Endothelial cell of hepatic sinusoid (primary cell): Measurements from ENCODE around the gene NMUR2.

Source experiments
- in situ Hi-C: cut with HindIII; loops from 2 replicates; pipeline ENCODE4 v1.10.0; 2017; ENCODE audit warnings: low sequenced_read_pairs

NMUR2 gene, protein sequence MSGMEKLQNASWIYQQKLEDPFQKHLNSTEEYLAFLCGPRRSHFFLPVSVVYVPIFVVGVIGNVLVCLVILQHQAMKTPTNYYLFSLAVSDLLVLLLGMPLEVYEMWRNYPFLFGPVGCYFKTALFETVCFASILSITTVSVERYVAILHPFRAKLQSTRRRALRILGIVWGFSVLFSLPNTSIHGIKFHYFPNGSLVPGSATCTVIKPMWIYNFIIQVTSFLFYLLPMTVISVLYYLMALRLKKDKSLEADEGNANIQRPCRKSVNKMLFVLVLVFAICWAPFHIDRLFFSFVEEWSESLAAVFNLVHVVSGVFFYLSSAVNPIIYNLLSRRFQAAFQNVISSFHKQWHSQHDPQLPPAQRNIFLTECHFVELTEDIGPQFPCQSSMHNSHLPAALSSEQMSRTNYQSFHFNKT

DNA sequence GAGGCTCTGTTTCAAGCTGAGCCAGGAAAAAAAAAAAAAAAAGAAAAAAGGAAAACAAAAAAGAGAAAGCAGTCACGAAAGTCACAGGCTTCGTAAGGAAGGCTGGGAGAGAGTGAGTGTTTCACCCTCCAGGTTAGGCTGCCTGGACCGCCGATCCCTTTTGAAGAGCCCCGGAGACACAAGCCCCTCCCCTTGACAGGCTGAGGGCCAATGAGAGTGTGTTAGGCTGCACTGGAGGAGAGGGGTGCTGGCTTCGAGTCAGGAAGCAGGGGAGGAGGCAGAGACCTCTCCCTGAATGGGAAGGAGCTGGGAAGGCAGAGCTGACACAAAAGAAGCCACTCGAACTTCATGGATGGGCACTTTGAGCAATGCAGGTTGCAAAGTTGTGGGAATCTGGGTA is at the start of gene NMUR2:
TSS of gene NMUR2 (minus strand) at position 135 of the 400 bp plus-strand sequence. CDS start 166 bp downstream, outside the sequence.
- in situ Hi-C loops = no loop called here

DNA sequence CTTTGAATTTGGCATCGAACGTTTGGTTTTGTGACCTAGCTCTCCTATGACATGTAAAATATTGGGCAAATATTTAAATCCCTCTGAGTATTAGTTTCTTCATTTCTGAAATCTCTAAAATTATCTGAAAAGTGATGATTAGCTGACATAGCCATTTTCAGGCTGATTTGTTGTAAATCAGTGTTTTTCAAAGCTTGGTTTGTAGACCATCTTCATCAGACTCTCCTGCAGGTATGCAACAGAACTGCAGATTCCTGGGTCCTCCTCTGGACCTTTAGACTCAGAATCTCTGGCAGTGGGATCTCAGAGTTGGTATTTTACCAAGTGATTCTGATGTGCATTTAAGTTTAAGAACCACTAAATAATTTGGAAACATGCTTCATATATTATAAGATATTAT is 38.9 kb upstream of the NMUR2 start:
- in situ Hi-C loops = no loop called here

DNA sequence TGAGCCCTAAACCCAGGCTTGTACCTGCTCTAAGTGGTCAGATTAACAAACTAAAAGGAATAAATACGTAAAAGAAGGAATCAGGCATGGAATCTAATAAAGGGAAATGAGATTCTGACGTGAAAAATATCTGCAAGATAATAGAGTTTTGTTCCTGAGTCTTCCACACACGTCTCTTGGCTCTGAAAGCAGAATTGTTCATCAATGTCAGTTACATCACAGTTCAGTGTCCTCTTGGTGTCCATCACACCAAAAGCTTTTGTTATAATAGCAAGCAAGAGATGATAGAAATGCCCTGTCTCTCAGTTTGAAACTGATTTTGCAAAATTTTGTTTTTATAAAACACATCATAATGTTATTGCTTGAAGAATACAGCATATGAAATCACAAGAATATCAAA is 34.7 kb upstream of the NMUR2 start:
- in situ Hi-C loops = no loop called here

DNA sequence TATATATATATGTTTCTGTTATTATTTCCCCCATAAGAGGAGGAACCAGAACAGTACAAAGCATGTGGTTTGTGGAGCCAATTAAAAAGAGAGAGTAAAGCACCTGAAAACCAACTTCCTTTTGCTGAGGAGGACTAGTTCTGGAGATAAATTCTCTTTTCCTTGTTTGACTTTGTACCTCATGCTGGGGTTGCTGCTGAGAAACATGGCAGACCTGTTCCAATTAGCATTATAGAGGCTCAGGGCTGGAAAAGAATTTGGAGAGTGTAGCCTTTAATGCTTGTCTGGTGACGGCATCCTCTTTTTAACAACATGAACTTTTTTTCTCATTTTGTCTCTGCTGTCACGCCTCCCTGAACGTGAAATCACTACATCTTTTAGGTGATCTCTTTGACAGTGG is 32.8 kb upstream of the NMUR2 start:
- in situ Hi-C loops = no loop called here

DNA sequence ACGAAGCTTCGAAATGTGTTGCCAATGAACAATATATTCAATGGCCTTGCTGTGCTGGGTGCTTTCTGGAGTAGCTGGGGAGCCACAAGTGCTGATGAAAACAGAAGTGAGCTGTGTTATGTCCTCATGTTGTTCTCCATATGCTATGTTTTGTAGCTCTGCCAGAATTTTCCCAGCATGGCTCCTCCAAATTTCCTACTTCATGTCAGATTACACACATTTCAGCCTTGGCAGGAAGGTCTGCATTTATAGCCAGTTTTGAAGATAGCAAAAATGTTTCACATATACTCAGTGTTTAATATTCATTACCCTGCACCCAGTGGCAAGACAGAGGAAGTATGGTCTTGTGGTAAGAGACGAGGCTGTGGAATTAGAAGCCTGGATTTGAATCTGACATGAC is 22.6 kb upstream of the NMUR2 start:
- in situ Hi-C loops = no loop called here

DNA sequence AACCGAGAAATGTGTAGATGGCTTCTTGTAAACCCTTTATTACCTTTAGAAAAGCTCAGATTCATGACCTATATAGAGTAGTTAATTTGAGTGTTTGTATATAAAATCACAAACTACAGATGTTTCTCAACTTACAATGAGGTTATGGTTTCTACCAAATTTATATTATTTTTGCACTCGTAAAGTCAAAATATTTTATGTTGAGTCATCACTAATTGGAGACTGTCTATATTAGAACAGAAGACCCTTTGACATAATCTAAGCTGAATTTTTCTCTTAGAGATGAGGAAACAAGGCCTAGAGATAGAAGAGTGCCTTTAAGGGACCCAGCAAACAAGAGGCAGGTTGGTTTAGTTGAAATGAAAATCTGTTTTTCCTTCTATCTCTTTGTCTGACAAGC is 20.0 kb upstream of the NMUR2 start:
- in situ Hi-C loops = no loop called here

DNA sequence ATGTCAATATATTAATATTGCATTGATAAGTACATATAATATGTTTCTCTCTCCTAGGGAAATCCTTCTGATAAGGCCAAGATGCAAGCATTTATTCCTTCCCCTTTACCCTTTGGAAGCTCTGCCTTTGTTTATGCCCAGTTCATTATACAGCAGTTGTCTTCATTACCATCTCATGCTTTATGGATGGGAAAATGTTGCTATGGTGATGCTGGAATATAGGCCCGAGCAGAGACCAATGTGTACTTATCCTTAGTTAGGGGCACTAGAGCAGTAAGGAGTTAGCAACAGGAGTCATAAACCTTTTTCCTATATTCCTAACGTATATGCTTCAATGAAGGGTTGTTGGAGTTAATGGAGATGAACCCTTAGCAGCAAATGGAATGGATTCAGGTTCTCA is 19.4 kb upstream of the NMUR2 start:
- in situ Hi-C loops = no loop called here

DNA sequence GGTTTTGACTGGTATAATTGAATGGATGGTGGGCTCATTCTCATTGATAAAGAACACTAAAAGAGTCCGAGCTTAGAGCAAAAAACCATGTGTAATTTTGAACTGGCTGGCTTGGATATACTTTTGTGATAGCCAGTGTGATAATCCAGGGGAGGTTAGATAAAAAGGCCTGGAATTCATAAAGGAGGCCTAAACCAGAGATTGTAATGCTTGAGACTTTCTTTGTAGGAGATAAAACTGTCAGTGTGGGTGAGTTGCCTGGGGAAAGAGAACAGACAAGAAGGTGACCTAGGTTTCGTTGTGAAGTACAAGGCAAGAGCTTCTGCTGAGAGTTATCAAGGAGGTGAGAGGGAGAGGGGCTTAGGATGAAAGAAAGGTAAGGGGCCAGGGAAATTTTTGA is 17.0 kb upstream of the NMUR2 start:
- in situ Hi-C loops = no loop called here

DNA sequence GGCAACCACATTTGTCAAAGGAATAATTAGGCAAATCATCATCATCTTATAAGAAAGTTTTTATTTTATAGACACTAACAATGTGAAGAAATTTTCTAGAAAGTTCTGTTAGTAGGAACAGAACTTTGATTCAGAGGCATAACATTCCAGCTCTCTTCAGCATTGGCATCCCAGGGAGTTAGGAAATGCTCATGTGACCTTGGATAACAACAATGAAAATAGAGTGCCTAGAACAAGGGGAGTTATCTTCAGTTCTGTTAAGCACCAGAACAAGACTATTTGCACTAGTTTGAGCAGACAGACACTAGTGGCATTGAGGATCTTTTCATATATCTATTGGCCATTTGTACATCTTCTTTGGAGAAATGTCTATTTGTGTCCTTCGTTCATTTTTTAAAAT is 7.0 kb upstream of the NMUR2 start:
- in situ Hi-C loops = no loop called here

DNA sequence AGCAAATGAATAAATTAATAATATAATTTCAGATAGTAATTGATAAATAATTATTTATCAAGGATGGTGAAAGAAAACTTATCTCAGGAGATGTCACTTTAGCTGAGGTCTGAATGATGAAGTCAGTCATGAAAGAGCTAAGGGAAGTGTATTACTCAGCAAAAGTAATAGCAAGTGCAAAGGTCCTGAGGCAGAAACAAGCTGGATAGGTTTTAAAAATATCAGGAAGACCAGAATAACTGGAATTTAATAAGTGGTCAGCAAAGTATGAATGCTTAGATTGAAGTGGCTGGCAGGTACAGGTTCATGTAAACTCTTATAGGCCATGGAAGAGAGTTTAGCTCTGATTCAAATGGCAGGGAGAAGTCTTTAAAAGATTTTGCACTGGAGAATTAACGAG is 1.0 kb upstream of the NMUR2 start:
- in situ Hi-C loops = no loop called here

DNA sequence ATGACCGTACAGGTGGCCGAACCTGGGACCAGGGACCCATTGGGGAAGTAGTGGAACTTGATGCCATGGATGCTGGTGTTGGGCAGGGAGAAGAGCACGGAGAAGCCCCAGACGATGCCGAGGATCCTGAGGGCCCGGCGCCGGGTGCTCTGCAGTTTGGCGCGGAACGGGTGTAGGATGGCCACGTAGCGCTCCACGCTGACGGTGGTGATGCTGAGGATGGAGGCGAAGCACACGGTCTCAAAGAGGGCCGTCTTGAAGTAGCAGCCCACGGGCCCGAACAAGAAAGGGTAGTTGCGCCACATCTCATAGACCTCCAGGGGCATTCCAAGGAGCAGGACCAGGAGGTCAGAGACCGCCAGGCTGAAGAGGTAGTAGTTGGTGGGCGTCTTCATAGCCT is 585 bp downstream of the NMUR2 start:
- in situ Hi-C loops = no loop called here

DNA sequence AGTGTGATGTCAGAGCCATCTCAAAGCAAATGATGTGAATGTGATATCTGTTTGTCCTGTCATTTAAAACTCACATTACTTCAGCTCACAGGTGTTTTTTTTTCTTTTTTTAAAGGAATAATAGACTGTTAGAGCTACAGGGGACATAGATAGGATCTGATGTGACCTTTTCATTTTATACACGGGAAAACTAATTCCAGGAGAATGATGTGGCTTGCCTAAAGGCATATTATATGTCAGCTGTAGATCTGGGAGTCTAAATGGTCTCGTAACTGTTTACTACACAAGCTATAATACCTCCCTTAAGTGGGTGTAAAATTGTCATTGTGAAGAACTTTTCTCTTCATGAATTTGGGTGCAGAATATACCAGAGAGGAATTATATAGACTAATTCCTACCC is 2.0 kb downstream of the NMUR2 start:
- in situ Hi-C loops = no loop called here

DNA sequence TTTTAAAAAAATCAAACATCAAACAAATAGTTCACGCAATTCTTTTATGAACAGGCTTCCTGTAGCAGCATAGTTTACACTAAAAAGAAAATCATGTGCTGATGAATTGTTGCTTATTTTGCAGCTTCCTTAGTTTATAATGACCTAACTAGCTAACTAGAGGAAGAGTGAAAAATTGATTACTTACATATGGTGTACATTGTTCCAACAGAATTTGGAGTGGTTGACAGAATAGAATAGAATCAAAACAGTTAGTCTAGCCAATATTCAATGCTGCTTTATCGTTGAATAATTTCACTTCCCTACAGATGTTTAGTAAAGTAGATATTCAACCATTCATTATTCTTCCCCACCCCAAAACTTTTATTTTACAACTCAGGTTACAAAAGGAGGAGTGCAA is 4.2 kb downstream of the NMUR2 start:
- in situ Hi-C loops = no loop called here

DNA sequence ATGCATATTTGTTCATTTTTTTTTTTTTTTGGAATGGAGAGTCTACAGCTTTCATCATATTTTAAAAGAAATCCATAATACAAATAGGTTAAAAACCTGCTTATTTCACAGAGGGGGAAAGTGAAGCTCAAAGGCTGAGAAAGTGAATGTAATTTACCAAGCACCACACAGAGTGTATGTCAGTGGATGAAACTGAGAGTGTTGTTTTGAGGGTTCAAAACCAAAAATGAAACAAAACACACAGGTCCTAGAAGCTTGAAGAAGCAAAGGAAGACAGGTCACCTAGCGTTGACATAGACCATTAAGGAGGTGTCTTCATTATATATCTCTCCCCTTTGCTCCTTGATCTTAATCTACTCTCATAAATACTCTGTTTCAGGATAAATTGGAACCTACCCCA is 7.5 kb downstream of the NMUR2 start:
- in situ Hi-C loops = no loop called here

DNA sequence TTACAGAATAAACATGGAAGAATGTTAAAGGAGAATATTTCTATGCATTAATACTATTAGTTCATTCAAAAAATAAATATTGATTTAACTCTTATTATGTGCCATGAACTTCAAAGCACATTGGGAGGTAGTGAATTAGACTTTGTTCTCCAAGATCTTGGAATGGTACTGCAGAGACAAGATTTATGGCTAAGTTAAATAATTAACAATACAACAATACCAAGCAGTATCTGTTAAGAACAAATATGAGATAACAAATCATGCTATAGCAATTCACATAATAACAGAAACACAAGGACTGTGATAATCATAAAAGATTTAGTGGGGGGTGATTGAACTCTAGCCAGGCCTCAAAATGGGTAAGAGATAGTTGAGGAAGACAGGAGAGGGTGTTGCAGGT is 11.6 kb downstream of the NMUR2 start:
- in situ Hi-C loops = no loop called here

DNA sequence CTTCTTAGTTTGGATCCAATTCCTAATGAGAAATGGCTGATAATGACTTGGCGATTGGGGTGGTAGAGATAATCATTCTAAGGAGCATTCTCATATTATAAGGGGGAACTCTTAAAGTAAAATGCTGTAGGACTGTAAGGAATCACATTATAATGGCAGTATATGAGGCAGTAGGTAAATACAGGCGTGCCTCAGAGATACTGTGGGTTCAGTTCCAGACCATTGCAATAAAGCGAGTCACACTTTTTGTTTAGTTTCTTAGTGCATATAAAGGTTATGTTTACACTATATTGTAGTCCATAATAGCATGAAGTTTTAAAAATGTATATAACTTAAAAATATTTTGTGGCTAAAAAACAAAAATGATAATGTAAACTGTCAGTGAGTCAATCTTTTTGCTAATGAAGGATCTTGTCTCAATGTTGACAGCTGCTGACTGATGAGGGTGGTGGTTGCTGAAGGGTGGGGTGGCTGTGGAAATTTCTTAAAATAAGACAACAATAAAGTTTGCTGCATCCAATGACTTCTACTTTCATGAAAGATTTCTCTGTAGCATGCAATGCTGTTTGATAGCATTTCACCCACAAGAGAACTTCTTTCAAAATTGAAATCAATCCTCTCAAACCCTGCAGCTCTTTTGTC is 15.8 kb downstream of the NMUR2 start:
- in situ Hi-C loops = no loop called here

DNA sequence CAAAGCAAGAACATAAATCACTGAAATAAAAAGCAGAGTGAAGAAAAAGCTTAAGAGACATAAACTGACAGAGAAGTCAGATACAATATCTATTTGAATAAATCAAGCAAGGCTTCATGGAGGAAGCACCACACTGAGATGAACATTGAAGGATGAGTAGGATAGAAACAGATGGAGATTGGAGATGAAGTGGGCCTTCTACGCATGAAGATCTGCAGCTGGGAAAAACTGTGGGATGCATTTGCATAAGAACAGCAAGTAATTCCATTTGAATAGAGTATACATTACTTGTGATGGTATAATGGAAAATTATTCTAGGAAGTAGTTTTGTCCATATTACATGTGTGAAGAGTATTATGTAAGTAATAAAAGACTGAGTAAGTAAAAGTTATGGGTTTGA is 16.5 kb downstream of the NMUR2 start:
- in situ Hi-C loops = no loop called here

DNA sequence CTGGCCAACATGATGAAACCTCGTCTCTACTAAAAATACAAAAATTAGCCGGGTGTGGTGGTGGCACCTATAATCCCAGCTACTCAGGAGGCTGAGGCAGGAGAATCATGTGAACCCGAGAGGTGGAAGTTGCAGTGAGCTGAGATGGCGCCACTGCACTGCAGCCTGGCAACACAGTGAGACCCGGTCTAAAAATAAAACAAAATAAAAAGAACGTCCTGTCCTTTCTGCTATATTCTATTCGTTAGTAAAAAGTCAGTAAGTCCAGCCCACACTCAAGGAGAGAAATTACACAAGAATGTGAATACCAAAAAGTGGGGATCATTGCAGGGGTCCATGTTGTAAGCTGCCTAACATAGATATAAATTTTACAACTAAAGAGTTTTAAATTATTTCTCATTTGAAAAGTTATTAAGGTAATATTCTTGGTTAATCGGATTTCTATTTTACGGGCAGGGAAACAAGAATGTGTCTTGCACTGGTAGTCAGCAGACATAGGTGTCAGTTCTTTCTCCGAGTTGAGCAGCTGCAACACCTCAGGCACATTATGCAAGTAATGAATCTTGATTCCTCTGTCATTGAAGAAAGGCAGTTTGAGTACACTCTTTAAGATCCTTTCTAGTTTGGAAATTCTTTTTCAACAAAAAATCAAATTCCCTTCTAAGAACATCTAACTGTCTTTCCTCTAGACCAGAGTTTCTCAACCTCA is 24.5 kb downstream of the NMUR2 start:
- in situ Hi-C loops = no loop called here

DNA sequence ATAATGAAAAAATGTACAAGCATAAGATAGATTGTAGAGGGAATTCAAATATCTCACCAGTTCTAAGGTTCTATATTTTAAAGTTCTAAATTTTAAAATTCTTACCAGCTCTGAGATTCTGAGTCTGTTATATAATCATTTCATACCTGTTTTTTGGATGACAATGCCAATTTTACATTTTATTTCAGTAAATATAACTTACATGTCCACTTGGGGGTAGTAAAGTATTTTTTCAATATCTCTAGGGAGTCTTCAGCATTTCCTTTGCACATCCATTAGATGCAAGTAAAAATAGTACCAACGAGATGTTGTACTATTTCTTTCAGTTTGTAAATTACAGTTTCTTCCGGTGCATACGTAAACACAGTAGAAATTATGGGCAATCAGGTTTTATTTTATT is 25.7 kb downstream of the NMUR2 start:
- in situ Hi-C loops = no loop called here

DNA sequence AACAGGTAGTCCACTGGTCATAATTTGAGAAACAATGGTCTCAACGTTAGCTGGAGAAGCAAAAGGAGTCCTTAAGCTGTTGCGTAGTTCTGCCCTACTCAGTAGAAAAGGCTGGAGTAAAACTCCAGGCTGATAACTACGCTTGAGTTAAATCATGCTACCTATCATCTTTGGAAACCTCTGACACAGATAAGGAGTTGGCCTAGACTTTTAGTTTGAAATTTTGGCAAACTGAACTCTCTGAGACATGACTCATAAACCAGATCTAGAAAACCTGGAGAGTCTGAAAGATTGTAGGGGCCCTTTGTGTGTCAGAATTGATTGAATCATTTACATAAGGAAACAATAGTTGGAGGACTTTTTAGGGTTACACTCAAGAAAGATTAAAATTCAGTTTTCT is 26.3 kb downstream of the NMUR2 start:
- in situ Hi-C loops = no loop called here

DNA sequence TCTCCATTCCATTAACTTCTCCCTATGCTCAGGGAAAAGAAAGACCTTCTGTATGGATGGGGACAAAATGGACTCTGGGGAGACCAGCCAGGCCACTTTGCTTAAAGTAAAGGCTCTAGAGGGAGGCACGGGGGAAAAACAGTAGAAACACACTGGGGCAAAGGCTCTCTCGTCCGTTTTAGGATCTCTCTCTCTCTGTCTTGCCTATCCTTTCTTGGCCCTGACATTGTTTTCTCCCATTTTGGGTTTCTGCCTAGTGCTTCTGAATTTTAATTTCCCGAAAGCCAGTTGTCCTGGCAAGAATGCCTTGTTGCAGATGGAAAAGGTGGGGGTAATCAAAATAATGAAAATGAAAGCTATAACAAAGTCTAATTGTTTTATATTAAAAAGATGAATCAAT is 28.2 kb downstream of the NMUR2 start:
- in situ Hi-C loops = no loop called here

DNA sequence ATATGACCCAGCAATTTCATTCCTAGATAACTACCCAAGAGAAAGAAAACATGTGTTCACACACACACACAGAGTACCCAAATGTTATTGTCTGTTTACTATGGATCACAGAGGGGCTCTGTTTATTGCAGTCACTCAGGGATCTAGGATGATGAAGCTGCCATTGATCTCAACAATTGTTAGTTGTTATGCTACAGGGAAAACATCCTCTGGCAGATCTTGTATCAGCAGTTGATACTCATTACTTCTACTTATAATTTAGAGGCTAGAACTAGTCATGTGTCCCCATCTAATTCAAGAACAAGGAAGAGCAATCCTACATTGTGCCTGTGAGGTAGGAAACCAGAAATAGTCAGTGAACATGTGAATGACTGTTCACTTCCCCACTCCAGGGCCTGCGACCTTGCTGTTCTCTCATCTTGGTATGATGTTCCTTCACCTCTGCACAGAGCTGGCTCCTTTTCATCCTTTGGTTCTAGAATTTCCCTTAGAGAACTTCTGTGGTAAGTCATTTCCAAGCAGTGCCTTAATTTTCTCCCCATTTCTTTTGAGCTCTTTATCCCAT is 30.3 kb downstream of the NMUR2 start:
- in situ Hi-C loops = no loop called here
